Stimulated activated CD4-positive, alpha-beta T cell treated with anti-CD3 and anti-CD28 coated beads, Interleukin-4, amount 100 ng/mL, for 24 hours (primary cell): ENCODE measurements around the gene CEP104.
A peak's percentile ranks its signal among the peaks of the same experiment; 100 is the strongest.

Experiments used
- DNase-seq: peaks from one replicate; pipeline ENCODE4 v3.0.0-alpha.2; 2020

The CEP104 gene

GRCh38 chr1:3893190-3893589 lies 36.2 kb upstream of the CEP104 start:
- DNase-seq: no peak

GRCh38 chr1:3892748-3893147 lies 35.7 kb upstream of the CEP104 start:
- DNase-seq: no peak

DNA sequence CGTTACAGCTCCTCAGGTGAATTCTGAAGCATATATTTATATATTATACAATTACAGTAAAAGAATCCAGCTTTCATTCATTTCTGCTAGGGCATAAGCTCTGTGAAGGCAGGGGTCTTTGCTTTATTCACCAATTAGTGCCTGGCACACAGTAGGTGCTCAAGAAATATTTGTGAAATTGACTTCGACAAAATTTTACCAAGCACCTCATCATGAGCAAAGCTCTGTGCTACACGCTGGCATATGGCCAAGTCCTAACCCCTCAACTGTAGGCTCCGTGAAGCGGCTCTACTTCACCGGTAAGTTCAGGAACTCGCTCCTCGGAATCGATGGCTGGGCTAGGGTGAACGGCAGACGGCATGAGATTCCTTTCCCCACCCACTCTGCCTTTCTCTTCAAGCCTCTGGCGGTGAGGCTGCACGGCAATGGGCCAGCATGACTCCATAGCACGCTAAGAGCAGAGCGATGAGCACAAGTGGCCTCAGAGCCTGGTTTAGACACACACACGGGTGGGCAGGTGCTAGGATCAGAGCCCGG lies 34.4 kb upstream of the CEP104 start:
- no peak for DNase-seq

DNA sequence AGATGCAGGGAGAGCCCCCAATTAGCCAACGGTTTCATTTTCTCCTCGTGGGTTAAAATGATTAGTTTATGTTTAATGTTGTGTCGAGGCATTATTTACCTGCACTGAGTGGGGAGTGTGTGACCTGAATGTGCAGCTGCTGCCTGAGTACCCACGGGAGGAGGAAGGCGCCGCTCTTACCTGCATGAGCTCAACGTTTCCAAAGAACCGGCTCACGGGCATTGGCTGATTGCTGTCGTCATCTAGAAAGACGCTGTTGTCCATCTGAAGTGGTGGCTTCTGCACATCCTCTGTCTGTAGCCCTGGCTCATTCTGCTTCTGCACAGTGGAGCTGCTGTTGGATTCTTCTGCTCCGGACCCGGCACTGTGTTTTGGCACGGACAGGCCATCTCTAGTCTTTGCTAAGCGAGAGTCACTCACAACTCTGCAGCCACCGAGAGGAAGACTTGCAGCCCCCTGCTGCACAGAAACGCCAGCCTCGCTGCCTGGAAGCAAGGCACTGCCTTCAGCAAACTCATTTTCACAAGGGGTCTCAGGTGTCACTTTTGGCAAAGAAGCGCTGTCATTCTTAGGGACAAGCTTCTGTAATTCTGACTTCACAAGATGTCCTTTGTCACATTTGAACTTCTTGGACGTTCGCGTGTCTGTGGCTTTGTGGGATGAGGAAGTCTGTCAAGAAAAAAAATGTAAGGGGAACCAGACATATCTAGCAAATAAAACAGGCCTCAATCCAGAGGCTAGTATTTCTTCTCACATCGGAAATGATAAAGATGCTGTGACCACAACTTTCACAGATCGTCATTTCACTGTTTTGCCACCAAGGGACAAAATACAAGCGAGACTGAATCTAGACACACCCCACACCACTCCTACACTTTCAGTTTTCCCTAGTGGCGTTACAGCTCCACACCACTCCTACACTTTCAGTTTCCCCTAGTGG lies 33.6 kb upstream of the CEP104 start:
- DNase-seq: peak; percentile 28

DNA sequence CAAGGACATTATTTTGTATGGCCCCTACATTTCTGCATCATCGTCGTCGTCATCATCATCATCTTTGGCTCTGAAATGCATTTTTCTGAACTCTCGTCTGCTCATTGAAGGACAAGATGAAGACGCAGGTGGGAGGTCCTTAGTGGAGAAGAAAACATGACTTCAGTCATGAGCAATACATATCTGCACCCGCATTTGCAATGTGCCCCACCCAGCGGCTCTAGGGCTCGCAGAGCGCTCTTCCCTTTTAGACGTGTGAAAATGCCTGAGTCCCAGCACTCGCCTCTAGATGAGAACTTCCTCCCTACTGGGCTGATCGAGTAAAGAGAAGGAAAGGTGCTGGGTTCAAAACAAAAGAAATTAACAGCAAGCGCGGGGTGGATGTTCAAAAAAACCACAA lies 32.9 kb upstream of the CEP104 start:
- DNase-seq: no peak

GRCh38 chr1:3888301-3888700 lies 31.3 kb upstream of the CEP104 start:
- DNase-seq: no peak

- DNase-seq: no peak
These were observed 29.7 kb upstream of the CEP104 start for GRCh38 chr1:3886691-3887090.

DNA sequence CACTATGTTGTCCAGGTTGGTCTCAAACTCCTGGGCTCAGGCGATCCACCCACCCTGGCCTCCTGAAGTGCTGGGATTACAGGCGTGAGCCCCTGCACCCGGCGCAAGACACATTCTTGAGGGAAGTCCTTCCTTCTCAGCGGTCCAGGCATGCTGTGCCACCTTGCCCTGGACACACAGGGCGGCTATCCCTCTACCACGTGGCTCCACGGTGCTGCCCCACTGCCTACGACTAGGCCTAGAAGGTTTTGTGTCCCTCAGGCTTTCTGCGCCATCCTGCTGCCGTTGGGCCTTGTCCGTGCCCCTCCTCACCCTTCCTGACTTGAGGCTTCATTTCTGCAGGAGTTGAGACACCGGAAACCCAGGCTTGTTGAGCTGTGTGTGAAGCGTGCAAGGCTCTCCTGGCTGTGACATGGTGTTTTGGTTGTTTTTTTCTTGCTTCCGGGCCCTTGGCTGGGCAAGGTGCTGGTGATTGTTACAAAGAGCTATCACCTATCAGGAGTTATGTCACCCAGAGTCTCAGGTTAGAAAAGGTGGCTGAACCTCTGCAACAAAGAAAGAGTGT lies 29.2 kb upstream of the CEP104 start:
- no peak for DNase-seq

DNA sequence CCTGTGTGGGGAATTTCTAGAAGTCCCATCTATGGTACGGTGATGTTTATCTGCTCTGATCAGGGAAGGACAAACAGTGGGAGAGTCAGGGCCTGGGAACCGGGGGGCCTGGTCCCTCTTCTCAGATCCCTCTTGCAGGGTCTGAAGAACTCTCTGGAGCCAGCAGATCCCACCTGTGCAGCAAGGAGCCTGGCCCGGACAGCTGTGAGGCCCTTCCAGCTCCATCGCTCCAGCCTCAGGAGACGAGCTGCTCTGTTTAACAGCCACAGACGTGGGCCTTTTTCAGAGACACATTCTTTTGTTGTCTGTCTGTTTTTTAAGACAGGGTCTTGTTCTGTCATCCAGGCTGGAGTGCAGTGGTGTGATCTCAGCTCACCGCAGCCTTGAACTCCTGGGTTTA lies 28.6 kb upstream of the CEP104 start:
- DNase-seq: no peak

DNA sequence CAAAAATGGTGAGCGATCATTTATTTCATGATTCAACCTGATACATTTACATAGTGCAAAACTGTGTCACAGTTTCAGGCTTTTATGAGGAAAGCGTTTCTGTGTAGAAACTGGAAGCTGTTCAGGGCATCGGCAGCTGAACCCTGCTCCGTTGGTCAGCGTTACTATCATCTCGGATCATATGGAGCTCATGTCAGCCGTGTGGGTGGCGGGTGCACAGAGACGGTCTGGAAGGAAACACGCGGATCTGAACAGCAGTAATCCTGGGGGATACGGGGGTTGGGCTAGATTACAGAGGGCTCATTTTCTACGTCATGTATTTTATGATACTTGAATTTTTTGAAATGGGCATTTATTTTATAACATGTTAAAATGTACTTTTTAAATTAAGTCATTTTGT lies 28.0 kb upstream of the CEP104 start:
- DNase-seq: no peak

DNA sequence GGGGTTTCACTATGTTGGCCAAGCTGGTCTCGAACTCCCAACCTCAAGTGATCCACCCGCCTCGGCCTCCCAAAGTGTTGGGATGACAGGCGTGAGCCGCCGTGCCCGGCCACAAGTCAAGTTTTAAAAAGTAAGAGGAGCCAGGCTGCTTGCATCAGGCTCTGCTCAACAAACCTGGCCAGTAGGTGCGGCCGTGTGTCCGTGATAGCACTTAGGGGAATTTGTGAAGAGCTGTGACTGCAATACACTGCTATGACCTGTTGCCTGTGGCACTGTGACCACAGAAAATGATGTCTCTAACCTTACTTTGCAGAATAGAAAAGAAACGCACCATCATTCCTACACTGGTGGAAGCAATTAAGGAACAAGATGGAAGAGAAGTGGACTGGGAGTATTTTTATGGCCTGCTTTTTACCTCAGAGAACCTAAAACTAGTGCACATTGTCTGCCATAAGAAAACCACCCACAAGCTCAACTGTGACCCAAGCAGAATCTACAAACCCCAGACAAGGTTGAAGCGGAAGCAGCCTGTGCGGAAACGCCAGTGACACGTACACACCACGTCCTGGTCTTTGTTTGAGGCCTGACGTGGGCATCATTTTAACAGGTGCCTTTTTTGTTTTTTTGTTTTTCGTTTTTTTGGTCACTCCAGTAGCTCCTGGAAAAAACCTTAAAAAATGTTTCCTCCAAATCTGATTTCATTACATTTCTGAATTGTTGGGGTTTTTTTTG lies 26.3 kb upstream of the CEP104 start:
- DNase-seq: no peak

DNA sequence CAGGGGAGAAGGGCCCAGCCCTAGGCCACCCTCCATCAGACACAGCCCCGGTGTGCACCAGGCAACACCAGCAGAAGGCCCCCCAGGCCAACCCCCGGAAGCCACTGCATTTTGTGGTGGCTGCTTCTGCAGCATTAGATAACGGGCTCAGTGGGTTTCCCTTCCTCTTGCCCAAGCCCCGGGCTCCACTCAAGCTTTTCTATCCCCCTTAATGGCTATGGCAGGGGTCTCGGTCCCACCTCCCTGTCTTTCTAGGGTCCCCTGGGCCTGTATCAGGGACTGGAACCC lies 24.1 kb upstream of the CEP104 start:
- DNase-seq: no peak

DNA sequence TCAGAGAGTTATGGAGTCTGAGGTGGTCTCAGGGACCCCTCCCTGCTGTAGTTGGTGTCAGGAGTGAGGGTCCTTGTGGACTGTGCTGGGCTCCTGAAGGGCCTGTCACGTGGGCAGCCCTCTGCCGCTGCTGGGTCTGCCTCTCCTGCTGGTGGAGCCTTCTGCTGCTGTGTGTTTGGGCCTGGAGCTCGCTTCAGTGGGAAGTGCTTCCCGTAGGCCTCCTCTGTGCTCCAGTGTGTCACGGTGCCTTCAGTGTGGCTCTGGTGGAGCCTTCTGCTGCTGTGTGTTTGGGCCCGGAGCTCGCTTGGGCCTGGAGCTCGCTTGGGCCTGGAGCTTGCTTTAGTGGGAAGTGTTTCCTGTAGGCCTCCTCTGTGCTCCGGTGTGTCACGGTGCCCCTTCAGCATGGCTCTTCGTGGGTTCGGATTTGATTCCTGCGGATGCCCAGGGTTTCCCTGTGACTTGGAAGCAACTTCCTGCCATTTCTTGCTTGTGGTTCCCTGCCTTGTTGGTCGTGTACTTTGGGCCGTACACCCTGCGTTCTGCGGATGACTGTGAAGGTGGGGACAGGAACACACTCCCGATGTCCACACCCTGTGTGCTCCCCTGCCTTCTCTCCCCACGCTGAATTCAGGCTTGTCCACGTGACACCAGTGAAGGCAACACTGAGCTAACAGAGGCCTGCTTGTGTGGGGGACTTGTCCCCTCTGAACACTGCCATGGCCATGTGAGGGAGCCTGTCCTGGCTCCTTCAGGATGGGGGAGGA lies 23.6 kb upstream of the CEP104 start:
- DNase-seq: no peak

GRCh38 chr1:3879787-3880428 lies 22.9 kb upstream of the CEP104 start:
- DNase-seq: no peak

- no peak for DNase-seq
These were observed 22.1 kb upstream of the CEP104 start for GRCh38 chr1:3879099-3879498.

DNA sequence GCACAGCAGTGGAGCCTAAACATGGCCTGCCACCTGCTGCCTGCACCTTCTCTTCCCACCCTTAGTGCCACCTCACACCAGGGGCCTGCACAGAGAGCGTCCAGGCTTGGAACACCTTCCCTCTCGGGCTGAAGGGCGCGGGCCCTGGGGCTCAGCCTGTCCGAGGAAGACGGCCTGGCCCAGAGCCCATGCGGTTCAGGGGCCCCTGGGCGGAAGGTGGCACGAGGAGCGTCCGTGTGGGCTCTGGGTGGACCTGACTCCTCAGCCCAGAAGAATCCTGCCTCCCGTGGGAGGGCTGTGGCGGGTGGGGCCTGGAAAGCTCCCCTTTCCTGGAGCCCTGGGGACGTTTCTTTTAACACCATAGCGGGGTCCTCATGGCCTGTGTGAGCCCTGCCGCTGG lies 19.7 kb upstream of the CEP104 start:
- DNase-seq: no peak

DNA sequence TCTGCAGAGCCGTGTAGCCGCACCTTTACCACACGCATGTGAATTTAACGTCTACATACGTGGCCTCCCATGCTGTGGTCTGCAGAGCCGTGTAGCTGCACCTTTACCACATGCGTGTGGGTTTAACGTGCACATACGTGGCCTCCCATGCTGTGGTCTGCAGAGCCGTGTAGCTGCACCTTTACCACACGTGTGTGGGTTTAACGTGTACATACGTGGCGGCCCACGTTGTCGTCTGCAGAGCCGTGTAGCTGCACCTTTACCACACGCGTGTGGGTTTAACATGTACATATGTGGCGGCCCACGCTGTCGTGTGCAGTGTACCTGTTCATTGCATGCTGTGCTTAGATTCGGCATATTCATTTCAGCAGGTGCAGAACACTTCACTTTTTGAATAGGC lies 17.7 kb upstream of the CEP104 start:
- no peak for DNase-seq

DNA sequence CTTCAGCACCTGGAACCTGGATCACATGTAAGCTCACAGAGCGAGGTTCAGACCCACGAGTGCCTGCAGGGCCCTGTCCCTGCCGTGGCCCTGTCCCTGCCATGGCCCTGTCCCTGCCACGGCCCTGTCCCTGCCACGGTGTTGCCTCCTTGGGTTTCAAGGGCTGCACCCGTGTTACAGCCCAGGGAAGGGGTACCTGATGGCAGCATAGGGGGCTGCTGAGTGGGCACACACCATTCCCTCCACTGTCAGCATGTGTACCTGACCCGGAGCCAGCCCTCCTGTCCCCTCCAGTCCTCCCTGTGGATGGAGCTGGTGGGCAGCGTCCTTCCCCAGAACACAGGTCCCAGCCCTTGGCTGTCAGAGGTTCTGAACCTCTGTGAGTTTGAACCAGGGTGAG lies 15.5 kb upstream of the CEP104 start:
- DNase-seq: no peak

- DNase-seq: no peak
These were observed 14.4 kb upstream of the CEP104 start for GRCh38 chr1:3871451-3871805.

DNA sequence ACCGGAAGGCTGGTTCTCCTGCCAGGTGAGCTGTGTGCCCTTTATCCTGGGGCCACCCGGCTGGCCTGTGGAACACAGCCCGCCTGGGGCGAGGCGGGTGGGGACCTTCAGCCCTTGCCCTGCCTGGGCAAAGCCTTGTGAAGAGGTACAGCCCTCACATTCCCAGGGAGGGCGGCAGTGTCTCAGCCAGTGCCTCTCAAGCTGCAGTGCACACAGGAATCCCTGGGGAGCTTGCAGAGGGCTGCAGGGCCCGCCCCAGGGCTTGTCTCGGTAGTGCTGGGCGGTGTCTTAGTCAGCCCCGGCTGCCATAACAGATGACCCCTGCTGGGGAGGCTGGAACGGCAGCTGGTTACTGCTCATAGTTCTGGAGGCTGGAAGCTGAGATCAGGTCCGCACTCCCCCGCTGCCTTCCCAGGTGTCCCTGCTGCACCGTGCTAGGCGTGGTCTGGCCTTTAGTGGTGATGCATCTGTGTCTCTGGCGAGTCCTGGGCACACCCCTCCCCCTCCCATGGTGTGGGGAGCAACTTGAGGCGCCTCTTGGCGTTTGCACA lies 12.8 kb upstream of the CEP104 start:
- DNase-seq: no peak

DNA sequence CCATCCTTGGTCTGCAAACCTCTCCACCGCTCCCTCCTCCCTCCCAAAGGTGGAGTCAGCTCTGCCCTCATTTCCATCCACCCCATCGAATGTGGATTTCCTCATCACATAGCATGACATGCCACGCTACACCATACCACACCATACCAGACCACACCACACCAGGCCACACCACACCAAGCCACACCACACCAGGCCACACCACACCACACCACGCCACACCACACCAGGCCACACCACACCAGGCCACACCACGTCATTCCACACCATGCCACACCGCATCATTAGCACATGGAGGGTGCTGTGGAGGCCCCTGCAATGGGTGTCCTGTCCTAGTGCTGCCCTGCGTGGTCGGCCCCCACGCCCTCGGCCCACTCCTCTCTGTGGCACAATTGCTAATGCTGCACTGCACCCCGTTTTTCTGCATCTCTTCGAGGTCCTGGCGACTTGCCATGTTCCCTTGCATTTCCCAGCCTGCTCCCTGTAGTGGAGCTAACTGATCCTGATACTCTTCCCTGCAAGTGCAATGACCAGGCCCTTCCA lies 11.5 kb upstream of the CEP104 start:
- DNase-seq: no peak

- DNase-seq: no peak
These were observed 8.7 kb upstream of the CEP104 start for GRCh38 chr1:3865606-3866160.
